GM19043 (cell line): ENCODE results near the gene KRT74.

Experiments used
- ATAC-seq: cut with Tn5 transposase; IDR thresholded peaks from one replicate; pipeline ENCODE4 v1.9.1; 2021; ENCODE audit warnings: low read depth; ENCODE audit not compliant: unreplicated experiment

KRT74 gene

DNA sequence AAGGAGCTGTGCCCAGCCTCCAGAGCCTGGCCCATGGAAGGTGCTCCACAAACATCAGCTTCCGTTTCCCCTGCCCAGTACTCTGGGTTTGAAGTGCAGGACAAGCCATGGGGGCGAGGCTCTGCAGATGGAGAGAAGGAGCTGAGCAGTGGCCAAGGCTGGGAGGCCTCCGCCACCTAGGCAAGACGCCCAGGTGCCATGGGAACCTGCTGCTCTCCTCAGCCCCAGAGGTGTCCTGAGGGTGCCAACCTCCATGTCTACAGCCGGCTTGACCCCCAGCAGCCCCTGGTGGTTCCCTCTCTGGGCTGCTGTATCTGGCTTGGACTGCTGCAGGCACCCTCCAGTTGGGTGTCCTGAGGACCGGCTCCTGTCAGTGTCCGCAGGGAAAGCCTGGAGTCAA is 33.1 kb downstream of the KRT74 start:
- no peak for ATAC-seq

- no peak for ATAC-seq
Measured at GRCh38 chr12:52539821-52540173, 33.8 kb downstream of the KRT74 start.

GRCh38 chr12:52539083-52539820 is 34.4 kb downstream of the KRT74 start:
- ATAC-seq = no peak

GRCh38 chr12:52537101-52537500 is 36.5 kb downstream of the KRT74 start:
- no peak for ATAC-seq

DNA sequence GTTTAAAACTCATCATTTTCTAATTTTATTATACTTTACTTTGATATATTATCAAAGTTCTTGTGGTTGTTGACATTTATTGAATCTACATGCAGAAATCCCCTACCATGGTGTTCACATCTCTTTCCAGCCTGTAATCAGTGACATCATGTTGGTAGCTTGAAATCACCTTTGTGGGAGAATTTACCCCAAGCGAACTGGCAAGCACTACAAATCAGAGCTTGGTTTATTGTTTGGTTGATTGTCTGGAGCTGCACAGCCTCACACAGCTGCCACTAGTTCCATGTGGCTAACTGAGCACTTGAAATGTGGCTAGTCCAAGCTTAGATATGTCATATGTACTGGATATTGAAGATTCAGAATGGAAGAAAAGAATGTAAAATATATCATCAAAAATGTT is 38.1 kb downstream of the KRT74 start:
- ATAC-seq = no peak

GRCh38 chr12:52534482-52534881 is 39.2 kb downstream of the KRT74 start:
- ATAC-seq = no peak

DNA sequence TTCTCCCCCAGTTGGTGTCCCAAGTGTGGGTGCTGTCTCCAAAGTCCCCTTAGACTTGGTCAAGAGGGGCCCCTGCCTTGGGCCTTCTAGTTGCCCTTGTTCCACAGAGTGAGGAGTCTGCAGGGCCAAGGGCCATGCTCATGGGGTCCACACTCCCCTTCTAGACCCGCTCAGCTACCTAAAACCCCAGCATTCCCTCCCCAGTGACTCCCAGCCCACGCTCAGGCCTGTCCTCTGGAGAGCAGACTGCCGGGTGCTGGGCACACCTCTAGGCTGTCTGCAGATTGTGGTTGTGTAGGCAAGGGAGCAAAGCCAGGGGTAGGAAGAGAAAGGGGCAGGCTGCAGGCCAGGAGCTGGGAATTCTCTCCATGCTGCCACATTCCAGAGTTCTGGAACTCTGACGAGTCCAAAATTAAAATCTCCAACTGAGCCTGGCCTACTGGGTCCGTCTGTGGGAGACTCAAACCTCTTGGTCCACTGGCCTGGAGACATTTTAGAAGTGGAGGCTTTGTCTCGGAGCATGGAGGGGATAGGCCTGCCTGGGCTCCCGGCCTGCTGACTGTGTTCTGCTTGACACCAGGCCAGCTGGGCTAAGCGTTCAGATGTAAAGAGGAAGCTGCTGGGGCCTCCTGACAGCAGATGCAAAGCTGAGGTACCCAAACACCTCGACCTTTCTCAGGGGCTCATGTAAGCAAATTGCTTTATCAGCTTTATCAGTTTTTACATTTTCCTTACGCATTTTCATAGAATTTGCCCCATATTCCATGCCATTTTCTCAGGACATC is 39.8 kb downstream of the KRT74 start:
- ATAC-seq = no peak

DNA sequence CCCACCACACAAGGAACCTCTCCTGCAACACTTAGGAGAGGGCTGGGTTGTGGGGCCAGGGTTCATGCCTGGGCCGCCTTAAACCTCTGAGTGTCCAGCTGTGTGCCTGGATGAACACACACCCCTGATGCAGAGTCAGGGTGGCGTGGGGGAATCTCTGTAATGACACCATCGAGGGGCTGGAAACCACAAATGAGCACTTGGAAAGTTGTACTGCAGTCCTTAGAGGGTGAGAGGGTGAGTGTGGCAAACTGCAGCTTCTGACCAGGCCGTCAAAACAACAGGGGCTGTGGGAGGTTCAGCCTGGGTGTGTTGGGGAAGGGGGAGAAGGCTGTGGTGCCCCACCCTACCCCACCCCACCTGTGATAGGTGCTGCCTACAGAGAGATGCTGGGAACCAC is 41.0 kb downstream of the KRT74 start:
- ATAC-seq = no peak

GRCh38 chr12:52531566-52532300 is 41.9 kb downstream of the KRT74 start:
- no peak for ATAC-seq

DNA sequence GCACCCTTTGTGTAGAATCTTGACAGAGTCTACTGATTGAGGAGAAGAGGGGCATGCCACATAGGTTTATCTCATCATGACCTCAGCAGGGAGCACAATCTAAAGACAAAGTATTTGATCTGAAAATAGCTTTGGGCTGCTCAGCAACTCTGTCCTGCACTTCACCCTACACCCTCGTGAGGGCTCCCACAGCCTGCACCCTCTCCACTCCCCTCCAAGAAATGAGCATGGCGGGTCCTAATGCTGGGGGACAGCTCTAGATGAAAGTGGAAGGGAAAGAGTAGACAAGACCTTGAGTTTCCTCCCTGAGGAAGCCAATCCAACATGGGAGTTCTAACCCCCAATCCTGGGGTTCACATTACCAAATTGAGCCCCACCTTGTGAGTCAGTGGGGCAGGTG is 42.7 kb downstream of the KRT74 start:
- no peak for ATAC-seq

- no peak for ATAC-seq
Measured at GRCh38 chr12:52530366-52530765, 43.3 kb downstream of the KRT74 start.

- no peak for ATAC-seq
Measured at GRCh38 chr12:52529846-52530245, 43.8 kb downstream of the KRT74 start.

DNA sequence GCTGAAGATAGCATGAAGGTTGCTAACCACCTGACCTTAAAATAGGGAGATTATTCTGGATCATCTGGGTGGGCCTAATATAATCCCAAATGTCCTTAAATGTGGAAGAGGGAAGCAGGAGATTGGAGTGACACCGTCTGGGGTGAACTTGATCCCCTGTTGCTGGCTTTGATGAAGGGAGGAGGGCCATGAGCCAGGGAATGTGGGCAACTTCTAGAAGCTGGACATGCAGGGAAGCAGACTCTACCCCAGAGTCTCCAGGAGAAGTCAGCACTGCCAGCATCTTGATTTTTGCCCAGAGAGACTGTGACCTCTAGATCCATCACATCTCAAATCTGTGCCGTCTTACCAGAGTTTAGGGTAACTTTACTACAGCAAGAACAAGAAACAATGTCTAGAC is 44.2 kb downstream of the KRT74 start:
- no peak for ATAC-seq

DNA sequence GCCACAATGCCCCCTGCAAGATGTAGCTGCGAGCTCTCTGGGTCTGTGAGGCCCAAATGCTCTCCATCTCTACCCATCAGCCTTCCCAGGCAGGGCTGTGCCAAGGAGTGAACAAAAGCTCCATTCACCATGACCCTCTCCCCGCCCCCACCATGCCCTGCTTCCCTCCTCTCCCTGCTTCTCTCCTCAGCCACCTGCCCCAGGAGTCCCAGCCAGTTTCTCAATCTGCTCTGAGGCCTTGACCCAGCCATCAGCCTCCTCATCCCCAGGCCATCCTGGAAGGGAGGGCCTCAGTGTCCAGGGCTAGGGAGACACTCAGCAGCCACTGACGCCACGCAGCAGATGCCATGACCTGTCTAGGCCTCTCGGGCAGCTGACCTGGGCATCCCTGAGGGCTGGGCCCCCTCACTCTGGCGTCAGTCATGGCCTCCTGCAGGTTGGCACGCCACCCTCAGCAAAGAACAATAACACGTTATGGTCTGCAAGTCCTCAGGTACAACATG is 45.0 kb downstream of the KRT74 start:
- no peak for ATAC-seq

DNA sequence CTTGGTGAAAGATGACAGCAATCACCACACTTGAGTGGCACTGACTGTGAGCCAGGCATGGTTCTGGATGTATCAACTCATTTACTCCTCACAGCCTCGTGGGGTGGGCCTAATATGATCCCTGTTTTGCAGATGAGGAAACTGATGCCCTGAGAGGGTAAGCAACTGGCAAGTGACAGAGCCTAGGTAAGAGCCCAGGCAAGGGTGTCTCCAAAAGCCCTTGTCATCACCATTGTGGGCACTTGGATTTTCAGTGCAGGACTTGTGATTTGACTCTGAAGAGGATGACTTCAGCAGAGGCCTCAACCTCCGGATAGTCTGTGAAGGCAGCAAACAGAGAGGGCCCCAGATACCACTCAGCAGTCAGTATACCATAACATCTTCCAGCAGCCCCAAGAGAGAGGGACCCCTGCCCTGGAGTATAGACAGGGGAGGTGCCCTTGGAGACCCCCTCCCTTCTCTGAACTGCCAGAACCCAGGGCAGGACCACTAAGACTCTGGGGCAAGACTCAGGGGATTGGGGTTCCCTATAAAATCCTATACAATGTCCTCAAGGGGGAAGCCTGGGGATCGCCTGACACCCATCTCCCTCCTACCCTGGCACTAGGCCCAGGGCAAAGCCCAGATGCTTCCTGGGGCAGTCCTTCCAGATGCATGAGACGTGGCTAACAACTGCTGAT is 46.4 kb downstream of the KRT74 start:
- no peak for ATAC-seq

- ATAC-seq = no peak
Measured at GRCh38 chr12:52526511-52526951, 47.1 kb downstream of the KRT74 start.

DNA sequence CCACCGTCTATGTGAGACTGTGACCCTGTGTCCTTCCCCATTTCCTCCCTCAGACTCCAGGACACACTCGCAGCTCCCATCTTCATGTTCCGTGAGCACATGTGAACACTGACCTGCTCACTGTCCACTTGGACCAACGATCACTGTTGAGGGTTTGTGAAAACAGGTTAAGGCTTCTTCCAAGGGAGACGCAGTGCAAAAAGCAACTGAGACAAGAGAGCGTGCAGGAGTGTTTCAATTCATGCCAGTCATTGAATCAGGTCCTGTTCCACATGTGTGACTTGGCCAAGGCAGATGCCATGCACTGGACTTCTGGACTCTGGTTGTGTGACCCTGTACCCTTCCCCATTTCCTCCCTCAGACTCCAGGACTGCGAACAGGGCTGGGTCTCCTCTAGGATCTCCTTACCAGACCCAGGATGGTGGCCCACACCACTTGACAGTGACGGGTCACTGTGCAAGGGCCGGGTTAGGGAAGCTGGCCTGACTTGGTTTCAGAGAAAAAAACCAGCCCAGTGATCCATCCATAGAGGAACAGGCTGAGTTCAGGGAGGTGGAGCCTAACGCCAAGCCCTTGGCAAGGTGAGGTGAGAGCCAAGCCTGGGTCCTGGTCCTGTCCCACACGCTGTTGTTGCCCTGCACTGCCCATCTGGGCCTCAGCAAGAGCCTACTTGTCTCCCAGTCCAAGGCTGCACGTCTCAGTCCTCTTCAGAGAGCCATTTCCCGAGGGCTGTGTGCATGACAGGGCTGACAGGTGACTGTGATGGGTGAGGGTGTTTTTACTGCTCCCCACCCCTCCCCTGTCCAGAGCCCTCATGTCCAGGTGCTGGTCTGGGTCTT is 47.8 kb downstream of the KRT74 start:
- no peak for ATAC-seq

DNA sequence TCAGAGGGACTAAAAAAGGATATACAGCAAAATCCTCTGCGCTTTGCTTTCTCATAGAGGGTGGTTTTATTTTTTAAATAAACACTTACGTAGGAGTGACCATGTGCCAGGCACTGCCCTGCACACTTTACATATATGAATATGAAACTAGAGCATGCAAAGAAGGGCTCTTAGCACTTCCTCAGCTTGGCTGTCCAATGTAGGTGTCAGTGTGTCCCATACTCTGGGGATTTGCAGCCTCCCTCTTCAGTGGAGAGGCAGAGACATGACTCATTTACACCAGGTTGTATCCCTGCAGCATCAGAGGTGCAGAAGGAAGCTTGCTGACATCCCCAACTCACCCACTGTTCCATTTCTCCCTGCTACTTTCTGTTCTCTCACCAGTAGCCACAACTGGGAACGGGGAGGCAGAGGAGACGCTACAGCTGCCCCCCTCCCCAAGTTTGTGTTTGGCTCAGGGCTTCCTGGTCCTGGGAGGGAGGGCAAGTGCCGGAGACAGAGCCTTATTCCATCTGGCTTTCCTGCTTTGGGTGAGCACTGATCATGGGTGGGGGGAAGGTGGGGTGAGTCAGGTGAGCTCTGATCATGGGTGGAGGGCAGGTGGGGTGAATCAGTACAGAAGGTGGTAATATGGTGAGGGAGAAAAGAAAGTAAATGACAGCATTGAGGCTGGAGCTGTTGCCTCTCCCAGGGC is 48.6 kb downstream of the KRT74 start:
- ATAC-seq = no peak

DNA sequence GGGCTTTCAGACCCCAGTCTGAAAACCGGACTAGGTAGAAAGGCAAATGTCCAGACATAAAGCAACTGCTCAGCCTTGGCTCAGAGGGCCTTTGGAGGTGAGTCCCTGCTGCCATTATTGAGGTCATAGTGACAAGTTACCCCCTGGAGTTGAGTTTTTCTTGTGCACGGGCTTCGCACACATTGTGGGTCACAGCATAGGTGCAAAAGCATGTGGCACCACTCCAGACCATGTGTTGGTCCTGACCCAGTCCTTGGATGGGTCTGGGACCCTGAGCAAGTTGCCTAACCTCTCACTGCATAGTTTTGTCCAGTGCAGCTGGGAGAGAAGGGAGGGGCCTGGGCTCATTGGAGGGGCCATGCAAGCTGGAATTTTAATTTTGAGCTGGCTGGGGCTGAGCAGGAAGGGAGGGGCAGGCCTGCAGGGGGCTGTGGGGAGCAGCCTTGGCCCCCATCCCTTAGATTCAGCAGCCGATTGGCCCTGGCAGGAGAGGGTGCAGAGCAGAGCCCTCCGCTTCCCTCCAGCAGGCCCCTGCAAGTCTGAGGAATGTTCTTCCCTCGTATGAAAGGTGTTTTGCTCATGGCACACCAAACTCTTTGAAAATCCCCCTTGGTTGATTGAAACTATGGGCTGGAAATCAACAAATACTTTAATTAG is 49.3 kb downstream of the KRT74 start:
- no peak for ATAC-seq
